HepG2 (cell line): ENCODE results near the gene TPGS1. TPM values are rescaled to one million over a fixed set of nuclear protein-coding genes. Genes with fewer than 3 reads are reported as not detected.

Source experiments
- BATF2 ChIP-seq: sonication (generic); formaldehyde crosslinking; IDR thresholded peaks from 2 replicates; pipeline ENCODE4 v1.8.0; 2022; ENCODE audit warnings: mild to moderate bottlenecking, missing genetic modification reagents, moderate library complexity
- CAMTA2 ChIP-seq: sonication (generic); formaldehyde crosslinking; IDR thresholded peaks from 2 replicates; pipeline ENCODE4 v1.4.0; 2020; ENCODE audit warnings: mild to moderate bottlenecking, missing genetic modification reagents, borderline replicate concordance
- E2F5 ChIP-seq: sonication (generic); formaldehyde crosslinking; conservative IDR thresholded peaks from 2 replicates; pipeline ENCODE4 v1.4.0; 2020; ENCODE audit warnings: missing genetic modification reagents
- ETV5 ChIP-seq: IDR thresholded peaks from 2 replicates; pipeline ENCODE4 v1.6.1; 2018; ENCODE audit warnings: missing biosample characterization, missing genetic modification reagents, inconsistent platforms, borderline replicate concordance
- GMEB1 ChIP-seq: sonication (generic); formaldehyde crosslinking; IDR thresholded peaks from 2 replicates; pipeline ENCODE4 v1.5.1; 2020; ENCODE audit warnings: missing genetic modification reagents, mild to moderate bottlenecking, borderline replicate concordance
- HNF4G ChIP-seq, 2 experiments: sonication (generic) in 1 of 2; formaldehyde crosslinking in 1 of 2; IDR thresholded peaks; 2 replicates each; pipeline versions ENCODE4 v1.4.0 to v1.6.1; 2011 to 2020; ENCODE audit warnings: borderline replicate concordance in 2 of 2, low read depth in 2 of 2, mild to moderate bottlenecking in 2 of 2, low read length in 1 of 2, missing genetic modification reagents in 1 of 2, moderate library complexity in 1 of 2
- HOXA7 ChIP-seq: sonication (generic); formaldehyde crosslinking; IDR thresholded peaks from 2 replicates; pipeline ENCODE4 v1.8.1; 2022; ENCODE audit warnings: mild to moderate bottlenecking, missing genetic modification reagents, moderate library complexity
- IKZF4 ChIP-seq: sonication (generic); formaldehyde crosslinking; IDR thresholded peaks from 2 replicates; pipeline ENCODE4 v1.5.1; 2020; ENCODE audit warnings: borderline replicate concordance, mild to moderate bottlenecking, low read depth, missing genetic modification reagents; ENCODE audit errors: not compliant biosample characterization
- KMT2A ChIP-seq: sonication (generic); formaldehyde crosslinking; IDR thresholded peaks from 2 replicates; pipeline ENCODE4 v1.4.0; 2020; ENCODE audit warnings: missing genetic modification reagents
- RORA ChIP-seq: sonication (generic); formaldehyde crosslinking; IDR thresholded peaks from 2 replicates; pipeline ENCODE4 v1.5.0; 2020; ENCODE audit warnings: mild to moderate bottlenecking, missing genetic modification reagents, moderate library complexity
- SAFB2 ChIP-seq: sonication (generic); formaldehyde crosslinking; IDR thresholded peaks from 2 replicates; pipeline ENCODE4 v1.5.1; 2020; ENCODE audit warnings: missing genetic modification reagents, low read depth, mild to moderate bottlenecking, borderline replicate concordance
- SKI ChIP-seq: fragments of 450-650 bp; IDR thresholded peaks from one replicate; pipeline ENCODE4 v1.6.1; 2018; ENCODE audit warnings: mild to moderate bottlenecking; ENCODE audit not compliant: partially characterized antibody
- SMAD9 ChIP-seq: sonication (generic); formaldehyde crosslinking; IDR thresholded peaks from 2 replicates; pipeline ENCODE4 v1.5.1; 2020; ENCODE audit warnings: mild to moderate bottlenecking, missing genetic modification reagents
- SP2 ChIP-seq: sonication (generic); formaldehyde crosslinking; IDR thresholded peaks from 2 replicates; pipeline ENCODE4 v1.5.1; 2020; ENCODE audit warnings: mild to moderate bottlenecking, missing genetic modification reagents
- ZC3H13 ChIP-seq: sonication (generic); formaldehyde crosslinking; IDR thresholded peaks from 2 replicates; pipeline ENCODE4 v1.8.1; 2023; ENCODE audit warnings: mild to moderate bottlenecking, missing genetic modification reagents, moderate library complexity
- ZNF121 ChIP-seq: sonication (generic); formaldehyde crosslinking; IDR thresholded peaks from 2 replicates; pipeline ENCODE4 v1.5.0; 2020; ENCODE audit warnings: mild to moderate bottlenecking, missing genetic modification reagents
- ZNF256 ChIP-seq: sonication (generic); formaldehyde crosslinking; conservative IDR thresholded peaks from 2 replicates; pipeline ENCODE4 v1.4.0; 2020; ENCODE audit warnings: missing genetic modification reagents
- ZNF451 ChIP-seq: sonication (generic); formaldehyde crosslinking; IDR thresholded peaks from 2 replicates; pipeline ENCODE4 v1.5.0; 2020; ENCODE audit warnings: mild to moderate bottlenecking, missing genetic modification reagents
- ZNF773 ChIP-seq: sonication (generic); formaldehyde crosslinking; IDR thresholded peaks from 2 replicates; pipeline ENCODE4 v1.4.0; 2020; ENCODE audit warnings: missing genetic modification reagents, borderline replicate concordance
- ZNF790 ChIP-seq: sonication (generic); formaldehyde crosslinking; IDR thresholded peaks from 2 replicates; pipeline ENCODE4 v1.8.0; 2022; ENCODE audit warnings: missing genetic modification reagents, mild to moderate bottlenecking, borderline replicate concordance
- ZNF800 ChIP-seq: sonication (generic); formaldehyde crosslinking; IDR thresholded peaks from 2 replicates; pipeline ENCODE4 v1.4.0; 2020; ENCODE audit warnings: missing genetic modification reagents
- polyA plus RNA-seq, 8 experiments: library from polyadenylated mRNA; depleted of rRNA in 3 of 8; stranded (reverse) in 7 of 8; unstranded in 1 of 8; fragments of >200 nt; fragmentation: Illumina TruSeq in 4 of 8; extraction: Trizol in 4 of 8; gene quantifications; 2 replicates each; pipeline versions ENCODE4 v1.2.1 to v1.2.3, GENCODE V29; 2011 to 2016; ENCODE audit warnings: low read depth in 4 of 8, missing spikeins in 1 of 8, mixed read lengths in 1 of 8; ENCODE audit not compliant: insufficient read depth in 1 of 8
- total RNA-seq, 5 experiments: library from RNA; depleted of rRNA; stranded (reverse); fragments of >200 nt; fragmentation: Illumina TruSeq; extraction: Trizol; gene quantifications; 2 replicates each; pipeline ENCODE4 v1.2.3, GENCODE V29; 2016; ENCODE audit warnings: low read depth in 1 of 5

TPGS1 gene
- total and polyA plus RNA-seq, 2 of the 13 experiments (the other 11 are each of a cell fraction or from before 2014, with no cell fraction given) = 1.1 to 6.2 TPM

GRCh38 chr19:530134-531008 is 23.1 kb downstream of the TPGS1 start (continued):
- TF ChIP-seq RORA (CRISPR knock-in tag) = no peak
- TF ChIP-seq ZNF800 (CRISPR knock-in tag) = 0 out of 2 replicates have a peak, but pooled peaks have one; percentile 50
- TF ChIP-seq E2F5 (CRISPR knock-in tag) = no peak
- 0 out of 2 replicates have a peak, but pooled peaks have one; percentile 7 for TF ChIP-seq ZC3H13
- TF ChIP-seq SAFB2 = no peak
- TF ChIP-seq HNF4G (IDR thresholded peaks at IDR 0.05; ENCODE audit: borderline replicate concordance, low read depth, low read length) = peak; percentile 76
- no peak; the same call in 1 of the 2 replicates for TF ChIP-seq HNF4G (CRISPR knock-in tag; IDR thresholded peaks at IDR 0.05; ENCODE audit: borderline replicate concordance, low read depth)
- no peak for TF ChIP-seq ZNF773 (CRISPR knock-in tag)
- peak; percentile 96 for TF ChIP-seq ZNF121 (CRISPR knock-in tag)
- no peak for TF ChIP-seq IKZF4 (CRISPR knock-in tag)
- no peak for TF ChIP-seq SKI
- TF ChIP-seq CAMTA2 (CRISPR knock-in tag) = no peak
- no peak for TF ChIP-seq ZNF451 (CRISPR knock-in tag)
- no peak for TF ChIP-seq BATF2 (CRISPR knock-in tag)
- TF ChIP-seq SP2 (CRISPR knock-in tag) = no peak
- TF ChIP-seq ZNF790 (CRISPR knock-in tag) = no peak
- TF ChIP-seq ZNF256 (CRISPR knock-in tag) = 0 out of 2 replicates have a peak, but pooled peaks have one; percentile 37
- TF ChIP-seq HOXA7 (CRISPR knock-in tag) = no peak
- TF ChIP-seq KMT2A = no peak
- no peak for TF ChIP-seq SMAD9
- TF ChIP-seq ETV5 (CRISPR knock-in tag) = no peak
- TF ChIP-seq GMEB1 = no peak
